ENCODE data around the gene RASAL2. TPM values are rescaled to one million over a fixed set of nuclear protein-coding genes. Genes with fewer than 3 reads are reported as not detected.

RASAL2 gene
- total RNA-seq, 1 experiment from 2014 or later, result 32.4 TPM

- Mint-ChIP-seq H3K4me1 (ENCODE audit: low read depth, unreplicated experiment) (no peaks in the 10 kb centered on the region), H3K9me3 (ENCODE audit: low read depth, unreplicated experiment) (no peaks in the 10 kb centered on the region), H3K27ac (ENCODE audit: unreplicated experiment) (no peak overlapping the region), H3K27me3 (ENCODE audit: unreplicated experiment) (peaks cover 12% of the 10 kb centered on the region), H3K4me3 (ENCODE audit: low read depth, unreplicated experiment) (no peak overlapping the region), H3K36me3 (ENCODE audit: insufficient read depth, unreplicated experiment) (no peaks in the 10 kb centered on the region)
- BruUV-seq (replicated peaks), result no TSS peak
- CTCF ChIA-PET, result no interaction called here
- TF ChIP-seq, protein P1, sequence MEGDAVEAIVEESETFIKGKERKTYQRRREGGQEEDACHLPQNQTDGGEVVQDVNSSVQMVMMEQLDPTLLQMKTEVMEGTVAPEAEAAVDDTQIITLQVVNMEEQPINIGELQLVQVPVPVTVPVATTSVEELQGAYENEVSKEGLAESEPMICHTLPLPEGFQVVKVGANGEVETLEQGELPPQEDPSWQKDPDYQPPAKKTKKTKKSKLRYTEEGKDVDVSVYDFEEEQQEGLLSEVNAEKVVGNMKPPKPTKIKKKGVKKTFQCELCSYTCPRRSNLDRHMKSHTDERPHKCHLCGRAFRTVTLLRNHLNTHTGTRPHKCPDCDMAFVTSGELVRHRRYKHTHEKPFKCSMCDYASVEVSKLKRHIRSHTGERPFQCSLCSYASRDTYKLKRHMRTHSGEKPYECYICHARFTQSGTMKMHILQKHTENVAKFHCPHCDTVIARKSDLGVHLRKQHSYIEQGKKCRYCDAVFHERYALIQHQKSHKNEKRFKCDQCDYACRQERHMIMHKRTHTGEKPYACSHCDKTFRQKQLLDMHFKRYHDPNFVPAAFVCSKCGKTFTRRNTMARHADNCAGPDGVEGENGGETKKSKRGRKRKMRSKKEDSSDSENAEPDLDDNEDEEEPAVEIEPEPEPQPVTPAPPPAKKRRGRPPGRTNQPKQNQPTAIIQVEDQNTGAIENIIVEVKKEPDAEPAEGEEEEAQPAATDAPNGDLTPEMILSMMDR (IDR thresholded peaks at IDR 0.05; ENCODE audit: unreplicated experiment), result no peak
- intact Hi-C loops (cut with micrococcal nuclease; ENCODE audit: unreplicated experiment), result no loop called here
- no peak for DNase-seq
Observed at GRCh38 chr1:178492341-178492740, 398.4 kb downstream of the RASAL2 start.

DNA sequence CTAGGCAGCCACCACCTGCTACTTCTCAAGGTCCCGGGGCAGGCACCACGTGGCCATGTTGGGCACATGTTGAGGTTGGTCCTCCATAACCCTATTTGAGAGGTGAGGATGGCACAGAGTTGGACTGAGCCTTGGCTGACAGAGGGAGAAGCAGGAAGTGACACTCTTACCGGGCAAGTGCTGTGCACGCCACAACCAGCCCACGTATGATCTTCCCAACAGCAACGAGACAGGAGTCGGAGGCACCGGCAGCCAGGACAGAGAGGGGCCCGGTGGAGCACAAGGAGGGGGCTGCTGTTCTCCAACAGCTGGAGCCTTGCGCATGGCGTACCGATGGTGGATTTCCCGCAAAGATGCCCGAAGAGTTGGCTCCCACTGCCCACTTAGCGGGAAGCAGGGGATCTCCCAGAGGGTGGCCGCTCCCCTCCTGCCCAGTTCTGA is 399.4 kb downstream of the RASAL2 start:
- Mint-ChIP-seq H3K4me3 (ENCODE audit: low read depth, unreplicated experiment) (no peak overlapping the region), H3K27me3 (ENCODE audit: unreplicated experiment) (peaks cover 12% of the 10 kb centered on the region), H3K9me3 (ENCODE audit: low read depth, unreplicated experiment) (no peaks in the 10 kb centered on the region), H3K4me1 (ENCODE audit: low read depth, unreplicated experiment) (no peaks in the 10 kb centered on the region), H3K27ac (ENCODE audit: unreplicated experiment) (no peak overlapping the region), H3K36me3 (ENCODE audit: insufficient read depth, unreplicated experiment) (no peaks in the 10 kb centered on the region)
- TF ChIP-seq, protein P1 (IDR thresholded peaks at IDR 0.05; ENCODE audit: unreplicated experiment), result no peak
- intact Hi-C loops (cut with micrococcal nuclease; ENCODE audit: unreplicated experiment), result no loop called here
- no TSS peak for BruUV-seq (replicated peaks)
- DNase-seq, result no peak
- CTCF ChIA-PET, result no interaction called here

- no peaks in the 10 kb centered on the region for H3K36me3 Mint-ChIP-seq (ENCODE audit: insufficient read depth, unreplicated experiment)
- DNase-seq, result no peak
- no peak overlapping the region for H3K27ac Mint-ChIP-seq (ENCODE audit: unreplicated experiment)
- TF ChIP-seq, protein P1 (IDR thresholded peaks at IDR 0.05; ENCODE audit: unreplicated experiment), result no peak
- CTCF ChIA-PET, result interaction anchor here (0.7 kb wide), 1 partner anchor 11 kb away, joined by 3 read pairs; no protein-coding TSS in a partner anchor
- H3K27me3 Mint-ChIP-seq (ENCODE audit: unreplicated experiment), result peaks cover 12% of the 10 kb centered on the region
- no TSS peak for BruUV-seq (replicated peaks)
- H3K4me3 Mint-ChIP-seq (ENCODE audit: low read depth, unreplicated experiment), result no peak overlapping the region
- H3K4me1 Mint-ChIP-seq (ENCODE audit: low read depth, unreplicated experiment), result no peaks in the 10 kb centered on the region
- no peaks in the 10 kb centered on the region for H3K9me3 Mint-ChIP-seq (ENCODE audit: low read depth, unreplicated experiment)
- intact Hi-C loops (cut with micrococcal nuclease; ENCODE audit: unreplicated experiment), result no loop called here
Observed at GRCh38 chr1:178494569-178494971, 400.7 kb downstream of the RASAL2 start.

DNA sequence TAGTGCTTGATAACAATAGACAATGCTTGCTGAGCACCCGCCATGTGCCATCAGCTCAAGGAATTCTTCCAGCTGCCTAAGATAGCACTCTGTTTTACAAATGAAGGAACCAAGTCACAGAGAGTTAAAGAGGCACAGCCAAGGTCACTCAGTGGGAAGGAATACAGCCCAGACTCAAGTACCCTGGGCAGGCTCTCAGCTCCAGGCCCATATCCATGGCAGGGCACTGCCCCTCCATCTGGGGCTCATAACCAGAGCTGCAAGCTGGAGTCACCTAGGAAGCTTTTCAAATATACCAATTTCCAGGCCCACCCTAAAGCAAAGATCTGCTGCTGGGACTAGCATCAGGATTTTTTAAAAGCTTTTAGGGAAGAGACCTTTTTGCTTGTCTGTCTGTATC is 401.3 kb downstream of the RASAL2 start:
- peaks cover 12% of the 10 kb centered on the region for H3K27me3 Mint-ChIP-seq (ENCODE audit: unreplicated experiment)
- H3K4me3 Mint-ChIP-seq (ENCODE audit: low read depth, unreplicated experiment), result no peak overlapping the region
- H3K9me3 Mint-ChIP-seq (ENCODE audit: low read depth, unreplicated experiment), result no peaks in the 10 kb centered on the region
- TF ChIP-seq, protein P1 (IDR thresholded peaks at IDR 0.05; ENCODE audit: unreplicated experiment), result no peak
- H3K36me3 Mint-ChIP-seq (ENCODE audit: insufficient read depth, unreplicated experiment), result no peaks in the 10 kb centered on the region
- H3K4me1 Mint-ChIP-seq (ENCODE audit: low read depth, unreplicated experiment), result no peaks in the 10 kb centered on the region
- CTCF ChIA-PET, result no interaction called here
- no peak for DNase-seq
- BruUV-seq (replicated peaks), result no TSS peak
- intact Hi-C loops (cut with micrococcal nuclease; ENCODE audit: unreplicated experiment), result no loop called here
- H3K27ac Mint-ChIP-seq (ENCODE audit: unreplicated experiment), result no peak overlapping the region
